Smooth muscle cell (in vitro differentiated cells): ENCODE data around the gene PSMD1. TPM values are rescaled to one million over a fixed set of nuclear protein-coding genes. Genes with fewer than 3 reads are reported as not detected.
A peak's percentile ranks its signal among the peaks of the same experiment; 100 is the strongest.

Experiments
- DNase-seq: peaks from one replicate; lab custom pipeline; 2025; ENCODE audit not compliant: unreplicated experiment; lab: John Stamatoyannopoulos, UW
- H2AFZ ChIP-seq: fragments of 200-600 bp; sonication (generic); 2 replicates; pipeline ENCODE4 v1.6.0; 2016; ENCODE audit warnings: antibody characterized with exemption, low read depth, mild to moderate bottlenecking
- H3F3A ChIP-seq: fragments of 200-600 bp; sonication (generic); 2 replicates; pipeline ENCODE4 v1.6.0; 2017; ENCODE audit warnings: antibody characterized with exemption, low read depth
- H3K27ac ChIP-seq: fragments of 200-600 bp; sonication (generic); 2 replicates; pipeline ENCODE4 v1.5.1; 2016; ENCODE audit warnings: low read depth, mild to moderate bottlenecking
- H3K27me3 ChIP-seq: fragments of 200-600 bp; sonication (generic); 2 replicates; pipeline ENCODE4 v1.6.1; 2016; ENCODE audit warnings: low read depth, mild to moderate bottlenecking
- H3K36me3 ChIP-seq: fragments of 200-600 bp; sonication (generic); 2 replicates; pipeline ENCODE4 v1.5.1; 2016; ENCODE audit warnings: low read depth
- H3K4me1 ChIP-seq: fragments of 200-600 bp; sonication (generic); 2 replicates; pipeline ENCODE4 v1.5.1; 2016; ENCODE audit warnings: low read depth
- H3K4me2 ChIP-seq: fragments of 200-600 bp; sonication (generic); 2 replicates; pipeline ENCODE4 v1.6.0; 2016; ENCODE audit warnings: mild to moderate bottlenecking
- H3K4me3 ChIP-seq: fragments of 200-600 bp; sonication (generic); 2 replicates; pipeline ENCODE4 v1.5.1; 2016; ENCODE audit warnings: mild to moderate bottlenecking
- H3K79me2 ChIP-seq: fragments of 200-600 bp; sonication (generic); 2 replicates; pipeline ENCODE4 v1.6.0; 2016; ENCODE audit warnings: low read depth, mild to moderate bottlenecking
- H3K9ac ChIP-seq: fragments of 200-600 bp; sonication (generic); 2 replicates; pipeline ENCODE4 v1.6.0; 2016; ENCODE audit warnings: low read depth
- H3K9me3 ChIP-seq: fragments of 200-600 bp; sonication (generic); replicated peaks from 2 replicates; pipeline ENCODE4 v1.5.1; 2016; ENCODE audit warnings: low read depth
- H4K20me1 ChIP-seq: fragments of 200-600 bp; sonication (generic); 2 replicates; pipeline ENCODE4 v1.6.0; 2016; ENCODE audit warnings: low read depth
- CTCF ChIP-seq: fragments of 200-600 bp; sonication (generic); IDR thresholded peaks from 2 replicates; pipeline ENCODE4 v1.5.1; 2017; ENCODE audit warnings: borderline replicate concordance, mild to moderate bottlenecking, antibody characterized with exemption; ENCODE audit not compliant: insufficient read depth, poor library complexity, severe bottlenecking
- WGBS: methylation state at CpG from one replicate; pipeline ENCODE4 v1.1.7; 2016; ENCODE audit warnings: low lambda C conversion rate; 5-methylcytosine and 5-hydroxymethylcytosine counted together
- polyA plus RNA-seq: library from polyadenylated mRNA; unstranded; fragments of >200 nt; fragmentation: Nextera tagmentation; extraction: Ambion mirVana; gene quantifications from 2 replicates; pipeline ENCODE4 v1.2.1, GENCODE V29; 2016
- total RNA-seq: library from RNA; depleted of rRNA; stranded (reverse); fragments of >200 nt; gene quantifications from 2 replicates; pipeline ENCODE4 v1.2.3, GENCODE V29; 2014

The PSMD1 gene
- total and polyA plus RNA-seq, 2 experiments from 2014 or later, result 95.7 to 99.7 TPM

DNA sequence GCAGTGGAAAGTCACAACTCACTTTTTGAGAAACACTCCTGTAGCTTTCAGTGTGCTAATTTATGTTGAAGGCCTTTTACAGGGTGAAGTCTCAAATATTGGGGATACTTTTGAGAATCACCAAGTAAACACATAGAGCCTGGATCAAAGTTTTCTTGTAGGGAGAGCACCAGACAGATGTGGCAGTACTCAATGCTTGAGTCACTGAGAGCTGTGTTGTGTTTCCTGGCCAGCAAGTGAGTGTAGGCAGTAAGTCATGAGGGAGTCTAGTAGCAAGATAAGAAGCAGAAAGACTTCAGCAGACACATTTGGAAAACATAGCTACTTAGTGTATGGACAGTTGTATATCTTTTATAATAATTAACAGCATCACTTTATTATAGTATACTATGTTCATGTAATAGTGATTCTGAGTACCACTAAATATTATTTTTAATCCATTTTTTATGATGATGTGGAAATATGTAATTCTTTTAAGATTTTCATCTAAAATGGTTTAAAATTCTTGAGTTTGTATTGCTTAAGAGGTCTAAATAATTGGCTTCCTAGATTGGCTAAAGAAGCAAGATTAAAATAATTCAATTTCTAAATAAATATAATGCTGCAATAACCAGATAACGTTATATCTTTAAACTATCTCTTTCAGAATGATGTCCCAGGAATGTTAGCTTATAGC lies 12.8 kb downstream of the PSMD1 start:
- Histone ChIP-seq H3K79me2 (peaks cover 11% of the 10 kb centered on the region), H3K27me3 (no peaks in the 10 kb centered on the region), H3K4me2 (peak overlapping the region; percentile 57), H3K27ac (peak overlapping the region; percentile 90), H4K20me1 (peaks cover 37% of the 10 kb centered on the region), H2AFZ (no peak overlapping the region), H3K36me3 (peaks cover 42% of the 10 kb centered on the region), H3K4me1 (no peaks in the 10 kb centered on the region), H3K4me3 (no peak overlapping the region), H3K9me3 (no peaks in the 10 kb centered on the region), H3F3A (peaks cover 19% of the 10 kb centered on the region), H3K9ac (no peak overlapping the region)
- whole genome bisulfite sequencing, result 100% methylated on average over 1 of the region's 1 CpG
- TF ChIP-seq CTCF, result no peak
- DNase-seq, result no peak

- WGBS, result 97% methylated on average over 1 of the region's 1 CpG
- no peak overlapping the region for H3K9ac ChIP-seq
- no peaks in the 10 kb centered on the region for H4K20me1 ChIP-seq
- H3K4me2 ChIP-seq, result no peak overlapping the region
- no peak overlapping the region for H2AFZ ChIP-seq
- no peak overlapping the region for H3K27ac ChIP-seq
- H3K4me3 ChIP-seq, result no peak overlapping the region
- no peaks in the 10 kb centered on the region for H3K9me3 ChIP-seq
- no peak for DNase-seq
- no peaks in the 10 kb centered on the region for H3K79me2 ChIP-seq
- H3K27me3 ChIP-seq, result no peaks in the 10 kb centered on the region
- no peak for TF ChIP-seq CTCF
- H3F3A ChIP-seq, result no peaks in the 10 kb centered on the region
- peaks cover 61% of the 10 kb centered on the region for H3K36me3 ChIP-seq
- no peaks in the 10 kb centered on the region for H3K4me1 ChIP-seq
Observed at GRCh38 chr2:231084565-231084964, 27.9 kb downstream of the PSMD1 start.

DNA sequence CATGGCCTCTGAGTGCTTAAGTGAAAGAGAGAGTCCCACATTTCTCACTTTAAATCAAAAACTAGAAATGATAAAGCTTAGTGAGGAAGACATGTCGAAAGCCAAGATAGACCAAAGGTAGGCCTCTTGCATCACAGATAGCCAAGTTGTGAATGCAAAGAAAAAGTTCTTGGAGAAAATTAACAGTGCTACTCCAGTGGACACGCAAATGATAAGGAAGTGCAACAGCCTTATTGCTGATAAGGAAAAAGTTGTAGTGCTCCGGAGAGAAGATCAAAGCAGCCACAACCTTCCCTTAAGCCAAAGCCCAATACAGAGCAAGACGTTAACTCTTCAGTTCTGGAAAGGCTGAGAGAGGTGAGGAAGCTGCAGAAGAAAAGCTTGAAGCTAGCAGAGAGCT lies 32.1 kb downstream of the PSMD1 start:
- H3K27ac ChIP-seq, result no peak overlapping the region
- H3K79me2 ChIP-seq, result no peaks in the 10 kb centered on the region
- H3K4me2 ChIP-seq, result no peak overlapping the region
- H3K9ac ChIP-seq, result no peak overlapping the region
- no peak for DNase-seq
- TF ChIP-seq CTCF, result no peak
- H3K4me3 ChIP-seq, result no peak overlapping the region
- no peak overlapping the region for H2AFZ ChIP-seq
- H4K20me1 ChIP-seq, result peaks cover 21% of the 10 kb centered on the region
- H3K36me3 ChIP-seq, result peaks cover 27% of the 10 kb centered on the region
- H3K27me3 ChIP-seq, result no peaks in the 10 kb centered on the region
- no peaks in the 10 kb centered on the region for H3F3A ChIP-seq
- WGBS, result 42% methylated on average over 4 of the region's 4 CpGs
- H3K9me3 ChIP-seq, result no peaks in the 10 kb centered on the region
- H3K4me1 ChIP-seq, result no peaks in the 10 kb centered on the region

GRCh38 chr2:231093933-231094332 lies 37.3 kb downstream of the PSMD1 start:
- peaks cover 6% of the 10 kb centered on the region for H3K36me3 ChIP-seq
- H3K27me3 ChIP-seq, result no peaks in the 10 kb centered on the region
- peaks cover 5% of the 10 kb centered on the region for H3K79me2 ChIP-seq
- no peaks in the 10 kb centered on the region for H3K4me1 ChIP-seq
- no peaks in the 10 kb centered on the region for H3K9me3 ChIP-seq
- no peak overlapping the region for H3K27ac ChIP-seq
- no peak overlapping the region for H3K4me3 ChIP-seq
- no peak overlapping the region for H3K4me2 ChIP-seq
- H4K20me1 ChIP-seq, result peaks cover 42% of the 10 kb centered on the region
- no peak overlapping the region for H2AFZ ChIP-seq
- H3F3A ChIP-seq, result no peaks in the 10 kb centered on the region
- no peak overlapping the region for H3K9ac ChIP-seq
- WGBS, result 80% methylated on average over 5 of the region's 5 CpGs
- TF ChIP-seq CTCF, result no peak
- DNase-seq, result no peak
